Activated CD4-positive, alpha-beta memory T cell treated with anti-CD3 and anti-CD28 coated beads, Interleukin-2, amount 10 ng/mL, durations not matched to agents 7 days and 5 days (primary cell): ENCODE results near the gene CHD5. TPM values are rescaled to one million over a fixed set of nuclear protein-coding genes. Genes with fewer than 3 reads are reported as not detected.

ENCODE experiments used
- CTCF ChIA-PET: fragments of 350-600 bp; sonication (Branson Sonifier 250); formaldehyde crosslinking; loops from one replicate; lab custom pipeline; 2021; ENCODE audit warnings: antibody characterized with exemption, inconsistent platforms; lab: Charles Lee
- POLR2A ChIA-PET: fragments of 350-600 bp; sonication (Branson Sonifier 250); formaldehyde crosslinking; loops from one replicate; lab custom pipeline; 2021; ENCODE audit warnings: antibody characterized with exemption; lab: Charles Lee
- DNase-seq: peaks from one replicate; pipeline ENCODE4 v3.0.0-alpha.2; 2020
- H3K27ac Mint-ChIP-seq: one replicate; pipeline ENCODE4 v1.8.0; 2021; ENCODE audit warnings: mild to moderate bottlenecking, mixed read lengths
- H3K27me3 Mint-ChIP-seq: one replicate; pipeline ENCODE4 v1.8.0; 2021; ENCODE audit warnings: mixed read lengths
- H3K36me3 Mint-ChIP-seq: one replicate; pipeline ENCODE4 v1.8.0; 2021; ENCODE audit warnings: low read depth, mixed read lengths
- H3K4me1 Mint-ChIP-seq: one replicate; pipeline ENCODE4 v1.8.0; 2021; ENCODE audit warnings: mixed read lengths
- H3K4me3 Mint-ChIP-seq: one replicate; pipeline ENCODE4 v1.8.0; 2021; ENCODE audit warnings: mild to moderate bottlenecking, mixed read lengths
- H3K9me3 Mint-ChIP-seq: one replicate; pipeline ENCODE4 v1.8.0; 2021; ENCODE audit warnings: mixed read lengths
- total RNA-seq, 2 experiments: library from RNA; stranded (reverse); gene quantifications; one replicate each; pipeline ENCODE4 v1.2.3, GENCODE V29; 2021

The CHD5 gene
- total RNA-seq, 2 experiments from 2014 or later: 0.10 to 0.18 TPM

DNA sequence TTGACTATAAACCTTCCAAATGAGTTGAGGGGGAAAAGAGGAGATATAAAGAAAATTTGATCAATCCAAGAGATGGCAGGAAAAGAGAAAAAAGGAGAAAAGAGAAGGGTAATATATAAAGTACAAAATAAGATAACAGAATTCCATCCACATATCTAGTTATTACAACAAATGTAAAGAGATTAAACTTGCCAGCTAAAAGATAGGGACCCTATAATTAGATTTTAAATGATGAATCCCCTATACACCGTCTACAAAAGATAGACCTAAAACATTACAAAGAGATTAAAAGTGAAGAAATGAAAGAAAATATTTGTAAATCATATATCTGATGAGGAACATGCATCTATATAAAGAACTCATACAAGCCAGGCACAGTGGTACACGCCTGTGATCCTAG is 63.1 kb downstream of the CHD5 start:
- no peak overlapping the region for H3K27ac Mint-ChIP-seq
- no peaks in the 10 kb centered on the region for H3K36me3 Mint-ChIP-seq
- CTCF ChIA-PET: no interaction called here
- H3K4me1 Mint-ChIP-seq: peaks cover 1% of the 10 kb centered on the region
- POLR2A ChIA-PET: no interaction called here
- no peak for DNase-seq
- no peaks in the 10 kb centered on the region for H3K9me3 Mint-ChIP-seq
- no peak overlapping the region for H3K4me3 Mint-ChIP-seq
- peaks cover 11% of the 10 kb centered on the region for H3K27me3 Mint-ChIP-seq

GRCh38 chr1:6116137-6116536 is 64.0 kb downstream of the CHD5 start:
- POLR2A ChIA-PET: no interaction called here
- peaks cover 11% of the 10 kb centered on the region for H3K27me3 Mint-ChIP-seq
- no peak overlapping the region for H3K27ac Mint-ChIP-seq
- no peaks in the 10 kb centered on the region for H3K36me3 Mint-ChIP-seq
- no peak for DNase-seq
- H3K4me3 Mint-ChIP-seq: no peak overlapping the region
- CTCF ChIA-PET: no interaction called here
- H3K4me1 Mint-ChIP-seq: peaks cover 1% of the 10 kb centered on the region
- no peaks in the 10 kb centered on the region for H3K9me3 Mint-ChIP-seq

- Mint-ChIP-seq H3K4me1 (peaks cover 1% of the 10 kb centered on the region), H3K9me3 (no peaks in the 10 kb centered on the region), H3K4me3 (no peak overlapping the region), H3K36me3 (no peaks in the 10 kb centered on the region), H3K27me3 (peaks cover 11% of the 10 kb centered on the region), H3K27ac (no peak overlapping the region)
- POLR2A ChIA-PET: interaction anchor here (0.6 kb wide), 2 partner anchors 13 to 116 kb away, joined by 3 to 4 read pairs; no protein-coding TSS in a partner anchor
- DNase-seq: no peak
- CTCF ChIA-PET: no interaction called here
Measured at GRCh38 chr1:6113745-6114144, 66.4 kb downstream of the CHD5 start.

GRCh38 chr1:6113116-6113515 is 67.0 kb downstream of the CHD5 start:
- ChIA-PET POLR2A (interaction anchor here (0.6 kb wide), 2 partner anchors 12 to 115 kb away, joined by 3 to 4 read pairs; no protein-coding TSS in a partner anchor), CTCF (no interaction called here)
- no peak overlapping the region for H3K27ac Mint-ChIP-seq
- peaks cover 10% of the 10 kb centered on the region for H3K27me3 Mint-ChIP-seq
- no peaks in the 10 kb centered on the region for H3K9me3 Mint-ChIP-seq
- H3K4me3 Mint-ChIP-seq: no peak overlapping the region
- DNase-seq: no peak
- H3K36me3 Mint-ChIP-seq: no peaks in the 10 kb centered on the region
- H3K4me1 Mint-ChIP-seq: peaks cover 1% of the 10 kb centered on the region

- no peak overlapping the region for H3K4me3 Mint-ChIP-seq
- POLR2A ChIA-PET: no interaction called here
- CTCF ChIA-PET: no interaction called here
- peaks cover 10% of the 10 kb centered on the region for H3K27me3 Mint-ChIP-seq
- H3K4me1 Mint-ChIP-seq: peaks cover 1% of the 10 kb centered on the region
- no peak for DNase-seq
- no peaks in the 10 kb centered on the region for H3K9me3 Mint-ChIP-seq
- H3K27ac Mint-ChIP-seq: no peak overlapping the region
- no peaks in the 10 kb centered on the region for H3K36me3 Mint-ChIP-seq
Measured at GRCh38 chr1:6112690-6113005, 67.5 kb downstream of the CHD5 start.

- Mint-ChIP-seq H3K27me3 (peaks cover 9% of the 10 kb centered on the region), H3K4me1 (peaks cover 1% of the 10 kb centered on the region), H3K36me3 (no peaks in the 10 kb centered on the region), H3K4me3 (no peak overlapping the region), H3K27ac (no peak overlapping the region), H3K9me3 (no peaks in the 10 kb centered on the region)
- ChIA-PET CTCF (no interaction called here), POLR2A (no interaction called here)
- no peak for DNase-seq
Measured at GRCh38 chr1:6111991-6112689, 68.0 kb downstream of the CHD5 start.

DNA sequence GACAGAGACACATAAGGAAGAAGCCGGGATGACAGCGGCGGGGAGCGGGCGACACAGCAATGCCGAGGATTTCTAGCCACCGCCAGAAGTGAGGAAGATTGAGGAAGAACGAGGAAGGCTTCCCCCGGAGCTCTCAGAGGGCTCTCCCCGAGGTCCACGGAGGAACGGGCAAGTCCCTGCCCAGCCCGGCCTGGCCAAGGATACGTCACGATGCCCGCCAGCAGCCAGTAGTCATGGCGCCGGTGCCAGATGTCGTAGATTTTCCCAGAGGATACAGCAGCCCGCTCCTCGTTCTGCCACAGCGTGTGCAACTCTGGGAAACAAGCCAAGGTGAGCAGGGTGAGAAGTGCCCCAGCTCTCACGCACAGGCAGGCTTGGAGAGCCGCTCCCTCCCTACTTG is 68.5 kb downstream of the CHD5 start:
- Mint-ChIP-seq H3K9me3 (no peaks in the 10 kb centered on the region), H3K27me3 (peaks cover 4% of the 10 kb centered on the region), H3K36me3 (no peaks in the 10 kb centered on the region), H3K4me1 (peaks cover 1% of the 10 kb centered on the region), H3K27ac (no peak overlapping the region), H3K4me3 (no peak overlapping the region)
- DNase-seq: no peak
- ChIA-PET CTCF (no interaction called here), POLR2A (no interaction called here)

DNA sequence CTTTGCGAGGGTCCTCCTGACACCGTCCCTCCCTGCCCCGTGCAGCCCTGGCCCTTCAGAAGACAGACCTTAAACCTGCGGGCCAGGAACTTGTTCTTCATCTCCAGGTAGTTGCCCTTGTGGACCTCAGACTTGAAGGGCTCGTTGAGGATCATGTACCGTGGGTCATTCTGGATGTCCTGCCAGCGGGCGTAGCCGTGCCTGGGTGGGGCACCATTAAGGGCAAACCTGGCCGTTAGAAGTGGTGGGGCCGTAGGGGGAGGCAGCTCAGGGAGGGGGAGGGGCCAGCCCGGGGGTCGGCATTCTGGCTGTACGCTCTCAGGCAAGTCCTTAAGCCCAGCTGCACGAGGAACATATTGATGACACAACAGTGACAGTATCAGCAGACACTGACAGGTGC is 69.8 kb downstream of the CHD5 start:
- no peaks in the 10 kb centered on the region for H3K4me1 Mint-ChIP-seq
- no peak overlapping the region for H3K27ac Mint-ChIP-seq
- CTCF ChIA-PET: no interaction called here
- POLR2A ChIA-PET: no interaction called here
- H3K9me3 Mint-ChIP-seq: no peaks in the 10 kb centered on the region
- no peak overlapping the region for H3K4me3 Mint-ChIP-seq
- H3K27me3 Mint-ChIP-seq: no peaks in the 10 kb centered on the region
- H3K36me3 Mint-ChIP-seq: no peaks in the 10 kb centered on the region
- no peak for DNase-seq

- no peak for DNase-seq
- POLR2A ChIA-PET: no interaction called here
- CTCF ChIA-PET: interaction anchor here (1.4 kb wide), 1 partner anchor 76 kb away, joined by 4 read pairs; no protein-coding TSS in a partner anchor
- no peaks in the 10 kb centered on the region for H3K36me3 Mint-ChIP-seq
- no peaks in the 10 kb centered on the region for H3K27me3 Mint-ChIP-seq
- no peak overlapping the region for H3K4me3 Mint-ChIP-seq
- no peaks in the 10 kb centered on the region for H3K9me3 Mint-ChIP-seq
- H3K4me1 Mint-ChIP-seq: no peaks in the 10 kb centered on the region
- no peak overlapping the region for H3K27ac Mint-ChIP-seq
Measured at GRCh38 chr1:6109688-6110087, 70.4 kb downstream of the CHD5 start.

DNA sequence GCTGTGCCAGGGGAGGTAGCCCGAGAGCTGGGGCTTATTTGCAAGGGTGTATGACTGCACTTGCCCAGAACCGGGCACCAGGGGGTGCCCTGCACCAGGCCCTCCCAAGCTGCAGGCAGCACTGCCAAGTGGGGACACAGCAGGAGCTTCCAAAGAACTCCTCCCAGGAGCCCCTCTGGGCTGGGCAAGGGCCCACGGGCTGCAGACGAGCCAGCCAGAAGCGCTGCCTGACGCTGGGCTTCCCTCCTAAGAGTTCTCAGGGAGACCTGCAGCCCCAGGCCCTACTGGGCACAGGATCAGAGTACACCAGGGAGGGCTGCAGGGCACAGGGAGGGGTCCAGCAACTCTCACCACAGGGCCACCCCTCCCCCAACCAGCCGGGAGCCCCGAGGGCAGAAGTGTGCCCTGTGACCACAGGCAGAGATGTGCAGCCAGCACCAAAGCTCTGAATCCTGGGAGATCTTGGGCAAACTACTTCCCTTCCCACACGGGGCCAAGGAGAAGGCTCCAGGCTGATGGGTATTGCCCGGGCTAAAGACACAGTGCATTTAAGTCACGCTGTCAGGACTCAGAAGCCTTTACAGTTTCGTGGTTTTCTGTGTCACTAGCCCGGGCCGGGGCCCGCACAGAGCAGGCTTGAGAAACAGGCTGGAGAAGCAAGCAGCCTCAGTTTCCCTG is 71.0 kb downstream of the CHD5 start:
- CTCF ChIA-PET: interaction anchor here (1.0 to 1.4 kb wide), 2 partner anchors 77 to 135 kb away, joined by 4 to 7 read pairs; partner anchors contain the start of gene HES3
- H3K36me3 Mint-ChIP-seq: no peaks in the 10 kb centered on the region
- no peaks in the 10 kb centered on the region for H3K27me3 Mint-ChIP-seq
- POLR2A ChIA-PET: no interaction called here
- no peak overlapping the region for H3K4me3 Mint-ChIP-seq
- no peak overlapping the region for H3K27ac Mint-ChIP-seq
- no peaks in the 10 kb centered on the region for H3K4me1 Mint-ChIP-seq
- no peaks in the 10 kb centered on the region for H3K9me3 Mint-ChIP-seq
- peak; percentile 48 for DNase-seq

DNA sequence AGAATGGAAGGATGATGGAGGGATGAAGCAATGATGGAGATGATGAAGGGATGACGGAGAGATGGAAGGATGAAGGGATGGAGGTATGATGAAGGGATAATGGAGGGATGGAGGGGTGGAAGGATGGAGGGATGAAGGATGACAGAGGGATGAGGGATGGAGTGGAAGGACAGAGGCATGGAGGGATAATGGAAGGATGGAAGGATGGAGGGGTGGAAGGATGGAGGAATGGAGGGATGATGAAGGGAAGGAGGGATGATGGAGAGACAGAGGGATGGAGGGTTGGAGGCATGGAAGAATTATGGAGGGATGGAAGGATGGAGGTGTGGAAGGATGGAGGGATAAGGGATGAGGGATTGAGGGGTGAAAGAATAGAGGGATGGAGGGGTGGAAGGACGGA is 71.6 kb downstream of the CHD5 start:
- CTCF ChIA-PET: interaction anchor here (1.0 to 1.4 kb wide), 2 partner anchors 77 to 136 kb away, joined by 4 to 7 read pairs; partner anchors contain the start of gene HES3
- H3K36me3 Mint-ChIP-seq: no peaks in the 10 kb centered on the region
- no peak for DNase-seq
- H3K4me1 Mint-ChIP-seq: no peaks in the 10 kb centered on the region
- no peak overlapping the region for H3K4me3 Mint-ChIP-seq
- H3K9me3 Mint-ChIP-seq: no peaks in the 10 kb centered on the region
- POLR2A ChIA-PET: no interaction called here
- no peak overlapping the region for H3K27ac Mint-ChIP-seq
- H3K27me3 Mint-ChIP-seq: no peaks in the 10 kb centered on the region

- no peaks in the 10 kb centered on the region for H3K4me1 Mint-ChIP-seq
- CTCF ChIA-PET: no interaction called here
- no peaks in the 10 kb centered on the region for H3K36me3 Mint-ChIP-seq
- no peak overlapping the region for H3K4me3 Mint-ChIP-seq
- no peak for DNase-seq
- no peaks in the 10 kb centered on the region for H3K27me3 Mint-ChIP-seq
- H3K9me3 Mint-ChIP-seq: no peaks in the 10 kb centered on the region
- POLR2A ChIA-PET: no interaction called here
- H3K27ac Mint-ChIP-seq: no peak overlapping the region
Measured at GRCh38 chr1:6107409-6108356, 72.4 kb downstream of the CHD5 start.

- Mint-ChIP-seq H3K36me3 (no peaks in the 10 kb centered on the region), H3K27ac (no peak overlapping the region), H3K4me3 (no peak overlapping the region), H3K27me3 (no peaks in the 10 kb centered on the region), H3K4me1 (no peaks in the 10 kb centered on the region), H3K9me3 (no peaks in the 10 kb centered on the region)
- ChIA-PET POLR2A (no interaction called here), CTCF (no interaction called here)
- no peak for DNase-seq
Measured at GRCh38 chr1:6106977-6107376, 73.1 kb downstream of the CHD5 start.
